K562 (cell line): Measurements from ENCODE around the gene TSPOAP1. TPM values are rescaled to one million over a fixed set of nuclear protein-coding genes. Genes with fewer than 3 reads are reported as not detected.
A peak's percentile ranks its signal among the peaks of the same experiment; 100 is the strongest.

Experiments used
- ATAC-seq: fragments of 200-7000 bp; cut with Tn5 transposase; 3 replicates; pipeline ENCODE4 v1.9.1; 2020; ENCODE audit warnings: moderate library complexity
- BruUV-seq: library from RNA; stranded (reverse); fragments of 400-500 nt; replicated peaks from 2 replicates; lab custom pipeline; 2021; lab: Mats Ljungman, UMichigan
- CTCF ChIA-PET: fragments of 300-600 bp; formaldehyde crosslinking; extraction: SDS; loops from one replicate; lab custom pipeline; 2021; ENCODE audit warnings: low intra/inter-chr PET ratio; lab: Yijun Ruan, JAX
- POLR2A ChIA-PET: fragments of 300-600, 350-650 bp; sonication (Branson Sonifier 250); formaldehyde crosslinking; extraction: SDS; loops from one replicate; lab custom pipeline; 2021; ENCODE audit warnings: antibody characterized with exemption, inconsistent platforms; lab: Yijun Ruan, JAX
- DNase-seq, 4 experiments: peaks; one replicate each; pipeline versions ENCODE4 v3.0.0 to v3.0.0-alpha.2; 2011 to 2018; ENCODE audit warnings: low spot score in 3 of 4, mixed read lengths in 3 of 4; ENCODE audit errors: extremely low read depth in 1 of 4
- FAIRE-seq: peaks from 2 replicates; lab custom pipeline; 2011; peaks lifted over from hg19 to GRCh38; lab: Jason Lieb, UNC
- H2AFZ ChIP-seq: 2 replicates; pipeline ENCODE4 v1.6.0; 2011; ENCODE audit warnings: low read depth, low read length, control low read depth, inconsistent platforms
- H3K27ac ChIP-seq: fragments of 200-600 bp; 3 replicates; pipeline ENCODE4 v1.8.0; 2011; ENCODE audit warnings: low read depth, mild to moderate bottlenecking, control low read depth, inconsistent platforms, low read length, moderate library complexity, mixed read lengths; ENCODE audit errors: extremely low read depth
- H3K27me3 ChIP-seq, 2 experiments: fragments of 300-600 bp in 1 of 2; 2 replicates in 1 of 2; 3 replicates in 1 of 2; pipeline versions ENCODE4 v1.6.0 to v1.8.0; 2011; ENCODE audit warnings: inconsistent platforms in 2 of 2, low read length in 2 of 2, mild to moderate bottlenecking in 1 of 2, mixed read lengths in 1 of 2, moderate library complexity in 1 of 2; ENCODE audit not compliant: control insufficient read depth in 2 of 2, insufficient read depth in 2 of 2
- H3K36me3 ChIP-seq: fragments of 300-600 bp; 3 replicates; pipeline ENCODE4 v1.8.0; 2011; ENCODE audit warnings: mild to moderate bottlenecking, low read length, inconsistent platforms; ENCODE audit not compliant: control insufficient read depth, insufficient read depth
- H3K4me1 ChIP-seq, 2 experiments: fragments of 200-600 bp in 1 of 2; replicated peaks in 1 of 2; 2 replicates in 1 of 2; 3 replicates in 1 of 2; pipeline versions ENCODE4 v1.5.1 to v1.8.0; 2011; ENCODE audit warnings: inconsistent platforms in 2 of 2, low read length in 2 of 2, mild to moderate bottlenecking in 1 of 2, mixed read lengths in 1 of 2, moderate library complexity in 1 of 2; ENCODE audit not compliant: control insufficient read depth in 2 of 2, insufficient read depth in 2 of 2
- H3K4me2 ChIP-seq: 2 replicates; pipeline ENCODE4 v1.6.1; 2011; ENCODE audit warnings: low read length, control low read depth, inconsistent platforms, mixed read lengths; ENCODE audit not compliant: insufficient read depth
- H3K4me3 ChIP-seq: fragments of 200-600 bp; sonication (generic), shearing (Covaris generic); 2 replicates; pipeline ENCODE4 v1.5.1; 2016; ENCODE audit warnings: control low read depth, inconsistent platforms
- H3K79me2 ChIP-seq: fragments of 200-600 bp; 3 replicates; pipeline ENCODE4 v1.8.0; 2011; ENCODE audit warnings: low read length, inconsistent platforms; ENCODE audit not compliant: control insufficient read depth, insufficient read depth
- H3K9ac ChIP-seq, 2 experiments: 2 replicates each; pipeline versions ENCODE4 v1.6.0 to v1.6.1; 2011; ENCODE audit warnings: low read depth in 2 of 2, low read length in 2 of 2, control low read depth in 1 of 2, inconsistent platforms in 1 of 2, mild to moderate bottlenecking in 1 of 2, mixed read lengths in 1 of 2; ENCODE audit not compliant: insufficient read depth in 1 of 2
- H3K9me1 ChIP-seq: one replicate; pipeline ENCODE4 v1.6.0; 2011; ENCODE audit warnings: inconsistent platforms, mild to moderate bottlenecking, low read length, moderate library complexity; ENCODE audit not compliant: control insufficient read depth, insufficient read depth
- H3K9me3 ChIP-seq: replicated peaks from 2 replicates; pipeline ENCODE4 v1.5.1; 2011; ENCODE audit warnings: low read depth, low read length, inconsistent platforms; ENCODE audit not compliant: control insufficient read depth, insufficient read depth
- H4K20me1 ChIP-seq: replicated peaks from 2 replicates; pipeline ENCODE4 v1.6.1; 2011; ENCODE audit warnings: low read length, inconsistent platforms, mixed read lengths; ENCODE audit not compliant: control insufficient read depth, insufficient read depth
- ARID1B ChIP-seq: fragments of 450-650 bp; IDR thresholded peaks from 2 replicates; pipeline ENCODE4 v1.6.1; 2016; ENCODE audit warnings: antibody characterized with exemption, mild to moderate bottlenecking, inconsistent platforms
- EP400 ChIP-seq: fragments of 450-650 bp; IDR thresholded peaks from 2 replicates; pipeline ENCODE4 v1.6.1; 2017; ENCODE audit warnings: antibody characterized with exemption, mild to moderate bottlenecking, moderate library complexity
- GABPB1 ChIP-seq: sonication (generic); formaldehyde crosslinking; IDR thresholded peaks from 2 replicates; pipeline ENCODE4 v1.8.0; 2022; ENCODE audit warnings: mild to moderate bottlenecking, missing genetic modification reagents
- GATAD2A ChIP-seq: fragments of 450-650 bp; IDR thresholded peaks from 2 replicates; pipeline ENCODE4 v1.6.1; 2017
- HDGF ChIP-seq: fragments of 450-650 bp; IDR thresholded peaks from 2 replicates; pipeline ENCODE4 v1.6.1; 2016
- HIVEP1 ChIP-seq: fragments of 250-450 bp; sonication (Bioruptor Pico); IDR thresholded peaks from 2 replicates; pipeline ENCODE4 v1.4.0; 2020; ENCODE audit warnings: mild to moderate bottlenecking
- KLF13 ChIP-seq: fragments of 450-650 bp; IDR thresholded peaks from 2 replicates; pipeline ENCODE4 v1.6.1; 2016; ENCODE audit warnings: missing genetic modification characterization, low read depth, mild to moderate bottlenecking, missing compliant biosample characterization, moderate library complexity, borderline replicate concordance
- NR3C1 ChIP-seq: sonication (generic); formaldehyde crosslinking; IDR thresholded peaks from 2 replicates; pipeline ENCODE4 v1.8.1; 2022; ENCODE audit warnings: missing genetic modification reagents
- NR4A1 ChIP-seq, 2 experiments: fragments of 250-450 bp in 1 of 2; fragments of 450-650 bp in 1 of 2; sonication (Bioruptor Pico) in 1 of 2; IDR thresholded peaks; 2 replicates each; pipeline versions ENCODE4 v1.4.0 to v1.6.1; 2016 to 2020; ENCODE audit warnings: mild to moderate bottlenecking in 2 of 2, missing compliant biosample characterization in 1 of 2, missing genetic modification characterization in 1 of 2, moderate library complexity in 1 of 2
- SOX6 ChIP-seq: fragments of 450-650 bp; IDR thresholded peaks from 2 replicates; pipeline ENCODE4 v1.6.1; 2014; ENCODE audit warnings: mild to moderate bottlenecking
- USF1 ChIP-seq: sonication (generic); formaldehyde crosslinking; IDR thresholded peaks from 2 replicates; pipeline ENCODE4 v1.9.0; 2022; ENCODE audit warnings: mild to moderate bottlenecking, missing genetic modification reagents
- ZBTB49 ChIP-seq: sonication (generic); formaldehyde crosslinking; IDR thresholded peaks from 2 replicates; pipeline ENCODE4 v1.8.0; 2022; ENCODE audit warnings: missing genetic modification reagents, mild to moderate bottlenecking, borderline replicate concordance
- ZNF121 ChIP-seq: sonication (generic); formaldehyde crosslinking; conservative IDR thresholded peaks from 2 replicates; pipeline ENCODE4 v1.8.0; 2022; ENCODE audit warnings: missing genetic modification reagents
- ZNF644 ChIP-seq: fragments of 200-800 bp; sonication (Bioruptor generic); IDR thresholded peaks from 2 replicates; pipeline ENCODE4 v1.6.1; 2016; ENCODE audit warnings: low read depth, missing genetic modification characterization, missing compliant biosample characterization
- WGBS: fragments of 100-300 bp; shearing (Covaris generic); methylation state at CpG from one replicate; pipeline ENCODE4 v1.1.6; 2016; ENCODE audit warnings: low coverage, mixed read lengths; ENCODE audit not compliant: insufficient coverage; ENCODE audit errors: missing lambda C conversion rate; 5-methylcytosine and 5-hydroxymethylcytosine counted together
- in situ Hi-C: fragments of 300-500 bp; cut with MboI; formaldehyde crosslinking; loops from 4 replicates; pipeline ENCODE4 v1.15.0; 2018; ENCODE audit warnings: inconsistent platforms, mixed read lengths
- intact Hi-C: fragments of 100-400 bp; cut with micrococcal nuclease; formaldehyde crosslinking; loops from 2 replicates; pipeline ENCODE4 v1.14.2; 2022
- polyA plus RNA-seq, 8 experiments: library from polyadenylated mRNA; depleted of rRNA in 4 of 8; stranded (reverse) in 5 of 8; unstranded in 3 of 8; fragments of >200 nt; fragmentation: Nextera tagmentation in 2 of 8; fragmentation: Illumina TruSeq in 1 of 8; extraction: Ambion mirVana in 2 of 8; extraction: Trizol in 1 of 8; gene quantifications; 2 replicates each; pipeline versions ENCODE4 v1.2.1 to v1.2.3, GENCODE V29; 2011 to 2014; ENCODE audit warnings: inconsistent platforms in 1 of 8, missing spikeins in 1 of 8
- total RNA-seq, 7 experiments: library from RNA; depleted of rRNA in 6 of 7; stranded (reverse); fragments of >200 nt in 6 of 7; fragmentation: Illumina TruSeq in 2 of 7; extraction: Trizol in 2 of 7; gene quantifications; 2 replicates each; pipeline versions ENCODE4 v1.2.1 to v1.2.3, GENCODE V29; 2011 to 2021; ENCODE audit warnings: low replicate concordance in 1 of 7
- TF ChIP-seq, protein P1 (sequence below): sonication (generic); formaldehyde crosslinking; IDR thresholded peaks from 2 replicates; pipeline ENCODE4 v1.8.1; 2022; ENCODE audit warnings: missing genetic modification reagents
- TF ChIP-seq, protein P2 (sequence below): fragments of 250-450 bp; sonication (Bioruptor Pico); IDR thresholded peaks from 2 replicates; pipeline ENCODE4 v1.4.0; 2020

The TSPOAP1 gene
- total and polyA plus RNA-seq, 9 of the 15 experiments (the other 6 are each of a cell fraction or from before 2014, with no cell fraction given), result 0.87 to 3.9 (median 1.8) TPM; not detected in 2

- Histone ChIP-seq H3K9ac (peak overlapping the region in 1 of 2 experiments; percentile 24; a peak in 1 of 4 replicates), H3K4me2 (no peak overlapping the region), H3K36me3 (no peaks in the 10 kb centered on the region), H3K4me1 (peaks cover 5 to 21% of the 10 kb centered on the region in 2 experiments; a peak in 3 of 5 replicates), H3K27me3 (peaks cover 30 to 70% of the 10 kb centered on the region in 2 experiments; a peak in 4 of 5 replicates), H3K27ac (no peak overlapping the region), H4K20me1 (peaks cover 2% of the 10 kb centered on the region; the same call in 1 of the 2 replicates), H3K9me1 (no peaks in the 10 kb centered on the region), H3K4me3 (no peak overlapping the region), H3K79me2 (no peaks in the 10 kb centered on the region), H2AFZ (peak overlapping the region; percentile 76; the same call in 1 of the 2 replicates), H3K9me3 (no peaks in the 10 kb centered on the region)
- BruUV-seq, result no TSS peak
- CTCF ChIA-PET, result no interaction called here
- FAIRE-seq (no peak), ATAC-seq (no peak), DNase-seq (peak in 2 of 4 experiments; percentile 4 to 5)
- intact Hi-C loops (loop anchor here (1.0 kb wide), 1 partner anchor 169 kb away; no protein-coding TSS in a partner anchor), in situ Hi-C loops (loop anchor here (25.0 kb wide), 1 partner anchor 734 kb away; no protein-coding TSS in a partner anchor)
- POLR2A ChIA-PET, result interaction anchor here (0.6 to 1.0 kb wide), 3 partner anchors 48 to 156 kb away, joined by 3 to 5 read pairs (median 3); no protein-coding TSS in a partner anchor
- WGBS, result 28% methylated on average over 35 of the region's 36 CpGs
- TF ChIP-seq ZNF644 (tag) (no peak), HIVEP1 (CRISPR knock-in tag) (no peak), NR4A1 (CRISPR knock-in tag; IDR thresholded peaks at IDR 0.05) (no peak), NR4A1 (tag; IDR thresholded peaks at IDR 0.05) (no peak), ZNF121 (CRISPR knock-in tag) (no peak), GATAD2A (no peak), ARID1B (no peak), NR3C1 (CRISPR knock-in tag) (no peak), HDGF (no peak), EP400 (no peak), USF1 (CRISPR knock-in tag) (no peak), GABPB1 (CRISPR knock-in tag) (no peak), KLF13 (tag) (no peak), ZBTB49 (CRISPR knock-in tag) (no peak), SOX6 (no peak)
- TF ChIP-seq, protein P1, sequence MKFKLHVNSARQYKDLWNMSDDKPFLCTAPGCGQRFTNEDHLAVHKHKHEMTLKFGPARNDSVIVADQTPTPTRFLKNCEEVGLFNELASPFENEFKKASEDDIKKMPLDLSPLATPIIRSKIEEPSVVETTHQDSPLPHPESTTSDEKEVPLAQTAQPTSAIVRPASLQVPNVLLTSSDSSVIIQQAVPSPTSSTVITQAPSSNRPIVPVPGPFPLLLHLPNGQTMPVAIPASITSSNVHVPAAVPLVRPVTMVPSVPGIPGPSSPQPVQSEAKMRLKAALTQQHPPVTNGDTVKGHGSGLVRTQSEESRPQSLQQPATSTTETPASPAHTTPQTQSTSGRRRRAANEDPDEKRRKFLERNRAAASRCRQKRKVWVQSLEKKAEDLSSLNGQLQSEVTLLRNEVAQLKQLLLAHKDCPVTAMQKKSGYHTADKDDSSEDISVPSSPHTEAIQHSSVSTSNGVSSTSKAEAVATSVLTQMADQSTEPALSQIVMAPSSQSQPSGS, result no peak
- TF ChIP-seq, protein P2, sequence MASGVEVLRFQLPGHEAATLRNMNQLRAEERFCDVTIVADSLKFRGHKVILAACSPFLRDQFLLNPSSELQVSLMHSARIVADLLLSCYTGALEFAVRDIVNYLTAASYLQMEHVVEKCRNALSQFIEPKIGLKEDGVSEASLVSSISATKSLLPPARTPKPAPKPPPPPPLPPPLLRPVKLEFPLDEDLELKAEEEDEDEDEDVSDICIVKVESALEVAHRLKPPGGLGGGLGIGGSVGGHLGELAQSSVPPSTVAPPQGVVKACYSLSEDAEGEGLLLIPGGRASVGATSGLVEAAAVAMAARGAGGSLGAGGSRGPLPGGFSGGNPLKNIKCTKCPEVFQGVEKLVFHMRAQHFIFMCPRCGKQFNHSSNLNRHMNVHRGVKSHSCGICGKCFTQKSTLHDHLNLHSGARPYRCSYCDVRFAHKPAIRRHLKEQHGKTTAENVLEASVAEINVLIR (CRISPR knock-in tag), result no peak
Measured at GRCh38 chr17:58277802-58278595, 50.6 kb downstream of the TSPOAP1 start.
